CD8-positive, alpha-beta memory T cell (primary cell): ENCODE results near the gene CSK. TPM values are rescaled to one million over a fixed set of nuclear protein-coding genes. Genes with fewer than 3 reads are reported as not detected.

Experiments used
- CTCF ChIA-PET: fragments of 350-600 bp; sonication (Branson Sonifier 250); formaldehyde crosslinking; loops from one replicate; lab custom pipeline; 2021; ENCODE audit warnings: antibody characterized with exemption; lab: Charles Lee
- POLR2A ChIA-PET: fragments of 350-600 bp; sonication (Branson Sonifier 250); formaldehyde crosslinking; loops from one replicate; lab custom pipeline; 2021; ENCODE audit warnings: antibody characterized with exemption; lab: Charles Lee
- DNase-seq, 5 donors: peaks; one replicate each; pipeline versions ENCODE4 v3.0.0 to v3.0.0-alpha.2; 2020 to 2022; ENCODE audit warnings: mixed read lengths in 1 of 5
- H3K27ac ChIP-seq: one replicate; pipeline ENCODE4 v1.7.0; 2013; ENCODE audit warnings: low read depth, mild to moderate bottlenecking, low read length, moderate library complexity
- H3K27me3 ChIP-seq: 2 replicates; pipeline ENCODE4 v1.7.0; 2013; ENCODE audit warnings: low read length, mild to moderate bottlenecking; ENCODE audit not compliant: insufficient read depth, poor library complexity, severe bottlenecking
- H3K36me3 ChIP-seq: 2 replicates; pipeline ENCODE4 v1.7.0; 2013; ENCODE audit warnings: mild to moderate bottlenecking, low read length, moderate library complexity; ENCODE audit not compliant: insufficient read depth
- H3K4me1 ChIP-seq: 2 replicates; pipeline ENCODE4 v1.7.0; 2013; ENCODE audit warnings: mild to moderate bottlenecking, low read length, moderate library complexity; ENCODE audit not compliant: insufficient read depth
- H3K4me3 ChIP-seq: 2 replicates; pipeline ENCODE4 v1.7.0; 2013; ENCODE audit warnings: mild to moderate bottlenecking, low read length
- H3K9me3 ChIP-seq: 2 replicates; pipeline ENCODE4 v1.7.0; 2013; ENCODE audit warnings: mild to moderate bottlenecking, low read length
- H3K27ac Mint-ChIP-seq, 8 donors: one replicate each; pipeline ENCODE4 v1.8.0; 2020 to 2021; ENCODE audit warnings: mixed read lengths in 8 of 8, mild to moderate bottlenecking in 6 of 8, inconsistent platforms in 3 of 8, moderate library complexity in 3 of 8
- H3K27me3 Mint-ChIP-seq, 2 donors: one replicate each; pipeline ENCODE4 v1.8.0; 2020 to 2021; ENCODE audit warnings: mixed read lengths in 2 of 2, mild to moderate bottlenecking in 1 of 2, moderate library complexity in 1 of 2
- H3K36me3 Mint-ChIP-seq, 3 donors: one replicate each; pipeline ENCODE4 v1.8.0; 2020 to 2021; ENCODE audit warnings: mixed read lengths in 3 of 3, inconsistent platforms in 1 of 3, mild to moderate bottlenecking in 1 of 3
- H3K4me1 Mint-ChIP-seq, 3 donors: one replicate each; pipeline ENCODE4 v1.8.0; 2020 to 2021; ENCODE audit warnings: mixed read lengths in 3 of 3, inconsistent platforms in 1 of 3, mild to moderate bottlenecking in 1 of 3
- H3K4me3 Mint-ChIP-seq, 7 donors: one replicate each; pipeline ENCODE4 v1.8.0; 2020 to 2021; ENCODE audit warnings: mixed read lengths in 7 of 7, mild to moderate bottlenecking in 6 of 7, moderate library complexity in 4 of 7, inconsistent platforms in 2 of 7
- H3K9me3 Mint-ChIP-seq, 5 donors: one replicate each; pipeline ENCODE4 v1.8.0; 2020 to 2022; ENCODE audit warnings: mixed read lengths in 5 of 5, mild to moderate bottlenecking in 3 of 5, moderate library complexity in 2 of 5, inconsistent platforms in 1 of 5
- polyA plus RNA-seq: library from polyadenylated mRNA; unstranded; fragments of 300-500 nt; fragmentation: Illumina TruSeq; gene quantifications from one replicate; pipeline ENCODE4 v1.2.3, GENCODE V29; 2021
- total RNA-seq, 2 experiments: library from RNA; stranded (reverse); gene quantifications; one replicate each; pipeline ENCODE4 v1.2.3, GENCODE V29; 2021

The CSK gene
- total and polyA plus RNA-seq, 3 experiments from 2014 or later: 154 to 294 (median 288) TPM

DNA sequence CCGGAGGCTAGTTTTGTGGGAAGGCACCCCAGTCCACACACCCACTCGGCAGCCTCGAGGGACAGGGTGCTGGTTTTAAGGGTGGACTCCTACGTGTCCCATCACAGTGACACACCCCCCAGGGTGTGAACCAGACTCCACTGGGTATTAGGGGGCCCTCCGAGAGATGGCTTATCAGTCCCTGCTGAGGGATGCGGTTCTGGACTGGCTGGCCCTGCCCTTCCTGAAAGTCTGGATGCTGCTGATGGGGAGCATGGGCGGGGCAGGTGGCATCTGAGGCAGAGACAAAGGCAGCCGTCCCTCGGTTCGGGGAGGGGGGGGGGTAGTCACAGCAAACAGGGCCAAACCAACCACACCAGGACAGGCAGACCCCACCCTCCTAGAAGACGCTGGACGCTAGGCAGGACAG is 62.0 kb downstream of the CSK start:
- Histone ChIP-seq H3K27ac (peak overlapping the region; percentile 72), H3K4me3 (peak overlapping the region; percentile 78), H3K9me3 (no peaks in the 10 kb centered on the region), H3K4me1 (peaks cover 48% of the 10 kb centered on the region), H3K27me3 (no peaks in the 10 kb centered on the region), H3K36me3 (peaks cover 14% of the 10 kb centered on the region)
- ChIA-PET CTCF (interaction anchor here (1.0 to 3.8 kb wide), 11 partner anchors 8 to 73 kb away, joined by 3 to 44 read pairs (median 5); partner anchors contain the start of gene MPI), POLR2A (interaction anchor here (0.9 to 1.2 kb wide), 4 partner anchors 26 to 62 kb away, joined by 3 to 5 read pairs (median 4); partner anchors contain the start of gene CSK)
- Mint-ChIP-seq H3K27me3 (no peaks in the 10 kb centered on the region), H3K9me3 (no peaks in the 10 kb centered on the region), H3K4me3 (peak overlapping the region in 5 of 7 donors; percentile 80 to 96 (median 85)), H3K36me3 (peaks cover 0 to 47% (median 4%) of the 10 kb centered on the region in 3 donors), H3K27ac (peak overlapping the region; percentile 81 to 97 (median 92)), H3K4me1 (peaks cover 46 to 59% (median 50%) of the 10 kb centered on the region in 3 donors)
- DNase-seq: no peak

GRCh38 chr15:74844319-74845207 is 62.7 kb downstream of the CSK start:
- H3K27ac Mint-ChIP-seq: peak overlapping the region; percentile 85 to 97 (median 93)
- no peaks in the 10 kb centered on the region for H3K9me3 ChIP-seq
- no peaks in the 10 kb centered on the region for H3K9me3 Mint-ChIP-seq
- H3K4me1 ChIP-seq: peaks cover 48% of the 10 kb centered on the region
- ChIA-PET POLR2A (interaction anchor here (0.6 to 1.2 kb wide), 8 partner anchors 17 to 112 kb away, joined by 3 to 6 read pairs (median 3); partner anchors contain the start of genes FAM219B, MPI and RPP25), CTCF (interaction anchor here (0.6 to 3.8 kb wide), 13 partner anchors 9 to 278 kb away, joined by 3 to 44 read pairs (median 4); partner anchors contain the start of gene CPLX3)
- peak overlapping the region; percentile 45 for H3K4me3 ChIP-seq
- H3K36me3 ChIP-seq: peaks cover 14% of the 10 kb centered on the region
- no peak overlapping the region for H3K27ac ChIP-seq
- DNase-seq: no peak
- no peaks in the 10 kb centered on the region for H3K27me3 Mint-ChIP-seq
- H3K4me3 Mint-ChIP-seq: peak overlapping the region; percentile 60 to 96 (median 75)
- peaks cover 44 to 59% (median 50%) of the 10 kb centered on the region in 3 donors for H3K4me1 Mint-ChIP-seq
- peaks cover 0 to 47% (median 4%) of the 10 kb centered on the region in 3 donors for H3K36me3 Mint-ChIP-seq
- H3K27me3 ChIP-seq: no peaks in the 10 kb centered on the region

- ChIA-PET CTCF (interaction anchor here (0.6 to 3.8 kb wide), 12 partner anchors 8 to 277 kb away, joined by 3 to 44 read pairs (median 4); partner anchors contain the start of gene CPLX3), POLR2A (interaction anchor here (0.6 to 1.2 kb wide), 7 partner anchors 17 to 112 kb away, joined by 3 to 6 read pairs (median 3); partner anchors contain the start of genes FAM219B, MPI and RPP25)
- Mint-ChIP-seq H3K9me3 (no peaks in the 10 kb centered on the region), H3K27me3 (no peaks in the 10 kb centered on the region), H3K36me3 (peaks cover 0 to 51% (median 6%) of the 10 kb centered on the region in 3 donors), H3K4me3 (peak overlapping the region; percentile 60 to 96 (median 75)), H3K4me1 (peaks cover 44 to 59% (median 50%) of the 10 kb centered on the region in 3 donors), H3K27ac (peak overlapping the region; percentile 85 to 97 (median 93))
- H3K4me1 ChIP-seq: peaks cover 48% of the 10 kb centered on the region
- peak; percentile 23 to 70 (median 40) for DNase-seq
- peak overlapping the region; percentile 54 for H3K27ac ChIP-seq
- H3K27me3 ChIP-seq: no peaks in the 10 kb centered on the region
- H3K4me3 ChIP-seq: peak overlapping the region; percentile 45
- H3K9me3 ChIP-seq: no peaks in the 10 kb centered on the region
- peaks cover 16% of the 10 kb centered on the region for H3K36me3 ChIP-seq
Observed at GRCh38 chr15:74845208-74845568, 63.3 kb downstream of the CSK start.

DNA sequence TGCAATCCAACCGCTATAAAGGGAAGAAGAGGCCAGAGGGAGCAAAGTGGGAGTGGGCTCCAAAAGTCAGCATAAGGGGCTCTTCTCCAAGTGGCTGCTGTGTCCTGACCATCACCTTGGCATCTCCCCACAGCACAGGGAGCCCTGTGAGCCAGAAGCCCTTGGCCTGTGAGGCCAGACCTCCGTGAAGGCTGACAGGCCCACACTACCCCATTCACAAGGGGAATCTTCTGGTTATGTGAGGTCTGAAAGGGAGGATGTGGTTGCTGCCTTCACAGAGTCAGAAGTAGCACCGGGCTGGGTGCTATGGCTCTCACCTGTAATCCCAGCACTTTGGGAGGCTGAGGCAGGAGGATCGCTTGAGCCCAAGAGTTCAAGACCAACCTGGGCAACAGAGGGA is 63.7 kb downstream of the CSK start:
- Histone ChIP-seq H3K4me1 (peaks cover 48% of the 10 kb centered on the region), H3K36me3 (peaks cover 20% of the 10 kb centered on the region), H3K27ac (peak overlapping the region; percentile 54), H3K27me3 (no peaks in the 10 kb centered on the region), H3K4me3 (peak overlapping the region; percentile 45), H3K9me3 (no peaks in the 10 kb centered on the region)
- peak in 2 of 5 donors; percentile 12 to 26 for DNase-seq
- Mint-ChIP-seq H3K4me3 (peak overlapping the region; percentile 60 to 96 (median 75)), H3K27me3 (no peaks in the 10 kb centered on the region), H3K9me3 (no peaks in the 10 kb centered on the region), H3K4me1 (peaks cover 44 to 57% (median 48%) of the 10 kb centered on the region in 3 donors), H3K36me3 (peaks cover 0 to 54% (median 6%) of the 10 kb centered on the region in 3 donors), H3K27ac (peak overlapping the region; percentile 85 to 97 (median 93))
- POLR2A ChIA-PET: no interaction called here
- CTCF ChIA-PET: interaction anchor here (1.2 to 1.6 kb wide), 2 partner anchors 17 to 20 kb away, joined by 3 read pairs; partner anchors contain the start of gene CPLX3

DNA sequence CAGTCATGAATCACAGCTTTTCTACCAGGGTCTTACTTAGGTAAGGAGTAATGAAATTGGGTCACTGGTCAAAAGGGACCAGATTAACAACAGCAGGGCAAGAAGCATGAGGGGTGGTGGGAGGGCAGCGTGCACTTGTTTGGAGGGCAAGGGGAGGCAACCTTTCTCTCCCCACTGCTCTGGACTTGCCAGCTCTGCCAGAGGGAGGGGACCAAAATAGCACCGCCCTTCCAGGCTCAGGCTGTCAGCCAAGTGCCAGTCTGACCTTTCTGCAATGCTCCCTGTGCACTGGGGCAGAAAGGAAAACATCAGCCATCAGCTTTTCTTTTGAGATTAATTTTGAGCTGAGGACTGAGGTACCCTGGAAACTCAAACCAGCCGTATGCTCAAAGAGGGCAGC is 65.6 kb downstream of the CSK start:
- H3K27me3 ChIP-seq: no peaks in the 10 kb centered on the region
- Mint-ChIP-seq H3K4me3 (no peak overlapping the region), H3K27ac (peak overlapping the region in 5 of 8 donors; percentile 19 to 85 (median 66)), H3K36me3 (peaks cover 0 to 60% (median 8%) of the 10 kb centered on the region in 3 donors), H3K27me3 (no peaks in the 10 kb centered on the region), H3K9me3 (no peaks in the 10 kb centered on the region), H3K4me1 (peaks cover 27 to 38% (median 29%) of the 10 kb centered on the region in 3 donors)
- no peak overlapping the region for H3K27ac ChIP-seq
- ChIA-PET CTCF (interaction anchor here (0.7 to 2.2 kb wide), 6 partner anchors 11 to 75 kb away, joined by 3 to 8 read pairs (median 4); no protein-coding TSS in a partner anchor), POLR2A (interaction anchor here (1.2 kb wide), 1 partner anchor 90 kb away, joined by 3 read pairs; the partner anchor contains the start of gene COX5A)
- no peak overlapping the region for H3K4me3 ChIP-seq
- peaks cover 38% of the 10 kb centered on the region for H3K36me3 ChIP-seq
- no peaks in the 10 kb centered on the region for H3K9me3 ChIP-seq
- H3K4me1 ChIP-seq: peaks cover 32% of the 10 kb centered on the region
- no peak for DNase-seq

DNA sequence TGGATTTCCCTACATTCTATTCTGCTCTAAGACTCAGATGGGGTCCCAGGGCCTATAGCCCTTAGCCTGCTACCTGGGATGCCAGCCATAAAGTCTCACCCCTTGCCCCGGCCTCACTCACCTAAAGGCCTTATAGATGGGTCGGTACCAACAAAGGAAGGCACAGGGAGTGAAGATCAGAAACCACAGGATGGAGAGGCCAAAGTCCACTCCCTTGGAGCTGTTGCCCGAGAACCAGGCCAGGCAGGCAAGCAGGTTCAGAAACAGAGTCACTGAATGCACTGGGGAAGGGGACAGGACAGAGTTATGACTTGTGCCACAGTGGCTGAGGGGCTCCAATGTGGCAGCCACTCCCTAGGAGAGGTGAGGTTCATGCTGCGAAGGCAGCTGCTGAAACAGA is 68.5 kb downstream of the CSK start:
- peak overlapping the region in 2 of 8 donors; percentile 38 to 52 for H3K27ac Mint-ChIP-seq
- Histone ChIP-seq H3K4me1 (peaks cover 8% of the 10 kb centered on the region), H3K9me3 (no peaks in the 10 kb centered on the region), H3K4me3 (no peak overlapping the region), H3K27me3 (no peaks in the 10 kb centered on the region), H3K27ac (no peak overlapping the region), H3K36me3 (peaks cover 59% of the 10 kb centered on the region)
- POLR2A ChIA-PET: no interaction called here
- DNase-seq: no peak
- no peak overlapping the region for H3K4me3 Mint-ChIP-seq
- peaks cover 0 to 78% (median 10%) of the 10 kb centered on the region in 3 donors for H3K36me3 Mint-ChIP-seq
- H3K27me3 Mint-ChIP-seq: no peaks in the 10 kb centered on the region
- CTCF ChIA-PET: interaction anchor here (2.0 kb wide), 1 partner anchor 51 kb away, joined by 6 read pairs; no protein-coding TSS in a partner anchor
- H3K9me3 Mint-ChIP-seq: no peaks in the 10 kb centered on the region
- H3K4me1 Mint-ChIP-seq: peaks cover 7 to 10% (median 10%) of the 10 kb centered on the region in 3 donors

DNA sequence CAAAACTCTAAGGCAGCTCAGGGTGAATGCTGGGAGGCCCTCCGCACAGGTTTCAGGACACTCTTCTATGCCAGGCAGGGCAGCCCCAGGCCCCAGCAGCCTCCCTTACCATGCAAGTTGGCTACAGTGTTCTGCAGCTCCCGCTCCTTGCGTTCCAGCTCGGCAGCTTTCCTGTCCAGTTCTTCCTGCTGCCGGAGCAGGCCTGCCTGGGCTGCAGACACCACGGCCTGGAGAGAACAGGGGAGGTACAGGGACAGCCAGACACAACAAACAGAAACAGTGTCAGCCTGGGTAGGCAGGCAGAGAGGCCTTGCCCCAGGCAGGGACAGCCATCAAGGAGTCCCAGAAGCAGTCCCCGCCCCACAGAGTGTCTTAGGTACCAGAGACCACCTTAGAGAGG is 70.1 kb downstream of the CSK start:
- H3K27me3 Mint-ChIP-seq: no peaks in the 10 kb centered on the region
- CTCF ChIA-PET: interaction anchor here (1.1 to 2.8 kb wide), 3 partner anchors 16 to 81 kb away, joined by 4 to 11 read pairs (median 5); no protein-coding TSS in a partner anchor
- no peaks in the 10 kb centered on the region for H3K9me3 ChIP-seq
- H3K4me3 ChIP-seq: no peak overlapping the region
- peaks cover 59% of the 10 kb centered on the region for H3K36me3 ChIP-seq
- H3K4me1 ChIP-seq: peaks cover 5% of the 10 kb centered on the region
- H3K9me3 Mint-ChIP-seq: no peaks in the 10 kb centered on the region
- DNase-seq: no peak
- no peaks in the 10 kb centered on the region for H3K27me3 ChIP-seq
- H3K4me1 Mint-ChIP-seq: peaks cover 4 to 10% (median 9%) of the 10 kb centered on the region in 3 donors
- H3K4me3 Mint-ChIP-seq: no peak overlapping the region
- no peak overlapping the region for H3K27ac ChIP-seq
- POLR2A ChIA-PET: no interaction called here
- peaks cover 0 to 78% (median 10%) of the 10 kb centered on the region in 3 donors for H3K36me3 Mint-ChIP-seq
- H3K27ac Mint-ChIP-seq: peak overlapping the region in 1 of 8 donors; percentile 91
